Mononuclear cell (primary cell): Measurements from ENCODE around the gene CYSLTR2. TPM values are rescaled to one million over a fixed set of nuclear protein-coding genes. Genes with fewer than 3 reads are reported as not detected.
"Not testable (repeated sequence)": the region's sequence is repeated elsewhere in the genome, so short reads cannot be mapped to it uniquely, and the experiment has no call there.

Source experiments
- H3K27me3 ChIP-seq: 2 replicates; pipeline ENCODE4 v1.6.0; 2011; ENCODE audit warnings: low read length, control low read depth; ENCODE audit not compliant: insufficient read depth
- H3K4me1 ChIP-seq: 2 replicates; pipeline ENCODE4 v1.5.1; 2011; ENCODE audit warnings: mild to moderate bottlenecking, low read length, control low read depth; ENCODE audit not compliant: insufficient read depth
- H3K4me3 ChIP-seq: 2 replicates; pipeline ENCODE4 v1.5.1; 2011; ENCODE audit warnings: mild to moderate bottlenecking, low read length, moderate library complexity
- H3K9me3 ChIP-seq: 2 replicates; pipeline ENCODE4 v1.5.1; 2011; ENCODE audit warnings: low read depth, mild to moderate bottlenecking, control low read depth, low read length
- total RNA-seq: library from RNA; depleted of rRNA; stranded (reverse); fragments of >200 nt; gene quantifications from one replicate; pipeline ENCODE4 v1.2.3, GENCODE V29; 2012

CYSLTR2 gene
- total RNA-seq, 1 donor = 4.7 TPM

GRCh38 chr13:48656608-48657007, 2.9 kb downstream of the CYSLTR2 start:
- Histone ChIP-seq H3K4me3 (no peak overlapping the region), H3K9me3 (no peaks in the 10 kb centered on the region), H3K27me3 (no peaks in the 10 kb centered on the region), H3K4me1 (peaks cover 66% of the 10 kb centered on the region)

GRCh38 chr13:48660361-48661076, 6.8 kb downstream of the CYSLTR2 start:
- Histone ChIP-seq H3K9me3 (peaks cover 18% of the 10 kb centered on the region), H3K4me3 (no peak overlapping the region), H3K27me3 (no peaks in the 10 kb centered on the region), H3K4me1 (peaks cover 53% of the 10 kb centered on the region)

GRCh38 chr13:48661107-48661506, 7.4 kb downstream of the CYSLTR2 start:
- no peaks in the 10 kb centered on the region for H3K27me3 ChIP-seq
- no peak overlapping the region for H3K4me3 ChIP-seq
- peaks cover 53% of the 10 kb centered on the region for H3K4me1 ChIP-seq
- H3K9me3 ChIP-seq = peaks cover 24% of the 10 kb centered on the region

GRCh38 chr13:48662226-48662625, 8.5 kb downstream of the CYSLTR2 start:
- H3K4me3 ChIP-seq = no peak overlapping the region
- peaks cover 42% of the 10 kb centered on the region for H3K4me1 ChIP-seq
- peaks cover 31% of the 10 kb centered on the region for H3K9me3 ChIP-seq
- no peaks in the 10 kb centered on the region for H3K27me3 ChIP-seq

GRCh38 chr13:48667136-48667535, 13.4 kb downstream of the CYSLTR2 start:
- Histone ChIP-seq H3K4me1 (peaks cover 3% of the 10 kb centered on the region), H3K9me3 (peaks cover 38% of the 10 kb centered on the region), H3K4me3 (no peak overlapping the region), H3K27me3 (no peaks in the 10 kb centered on the region)

GRCh38 chr13:48671421-48671820, 17.7 kb downstream of the CYSLTR2 start:
- not testable (repeated sequence) for H3K4me3 ChIP-seq, H3K4me1 ChIP-seq, H3K27me3 ChIP-seq
- H3K9me3 ChIP-seq = peaks cover 11% of the 10 kb centered on the region

GRCh38 chr13:48675247-48675646, 21.5 kb downstream of the CYSLTR2 start:
- Histone ChIP-seq H3K9me3 (peaks cover 7% of the 10 kb centered on the region), H3K4me3 (no peak overlapping the region), H3K27me3 (no peaks in the 10 kb centered on the region), H3K4me1 (peaks cover 28% of the 10 kb centered on the region)

- H3K4me3 ChIP-seq = no peak overlapping the region
- no peaks in the 10 kb centered on the region for H3K9me3 ChIP-seq
- H3K27me3 ChIP-seq = no peaks in the 10 kb centered on the region
- peaks cover 45% of the 10 kb centered on the region for H3K4me1 ChIP-seq
Observed at GRCh38 chr13:48678316-48678715, 24.6 kb downstream of the CYSLTR2 start.

GRCh38 chr13:48679941-48680680, 26.4 kb downstream of the CYSLTR2 start:
- Histone ChIP-seq H3K27me3 (no peaks in the 10 kb centered on the region), H3K4me3 (no peak overlapping the region), H3K4me1 (peaks cover 45% of the 10 kb centered on the region), H3K9me3 (no peaks in the 10 kb centered on the region)

GRCh38 chr13:48680756-48681392, 27.1 kb downstream of the CYSLTR2 start:
- H3K9me3 ChIP-seq = no peaks in the 10 kb centered on the region
- peaks cover 45% of the 10 kb centered on the region for H3K4me1 ChIP-seq
- no peak overlapping the region for H3K4me3 ChIP-seq
- no peaks in the 10 kb centered on the region for H3K27me3 ChIP-seq

GRCh38 chr13:48681905-48682304, 28.2 kb downstream of the CYSLTR2 start:
- H3K4me3 ChIP-seq = no peak overlapping the region
- peaks cover 45% of the 10 kb centered on the region for H3K4me1 ChIP-seq
- no peaks in the 10 kb centered on the region for H3K9me3 ChIP-seq

GRCh38 chr13:48682436-48682835, 28.7 kb downstream of the CYSLTR2 start:
- no peak overlapping the region for H3K4me3 ChIP-seq
- H3K9me3 ChIP-seq = no peaks in the 10 kb centered on the region
- no peaks in the 10 kb centered on the region for H3K27me3 ChIP-seq
- H3K4me1 ChIP-seq = peaks cover 42% of the 10 kb centered on the region

More at GRCh38 chr13:48681905-48682304, 28.2 kb downstream of the CYSLTR2 start:
- no peaks in the 10 kb centered on the region for H3K27me3 ChIP-seq

GRCh38 chr13:48686636-48687210, 33.0 kb downstream of the CYSLTR2 start:
- Histone ChIP-seq H3K4me3 (no peak overlapping the region), H3K9me3 (no peaks in the 10 kb centered on the region), H3K27me3 (no peaks in the 10 kb centered on the region), H3K4me1 (peaks cover 8% of the 10 kb centered on the region)

GRCh38 chr13:48687249-48687648, 33.5 kb downstream of the CYSLTR2 start:
- Histone ChIP-seq H3K4me3 (no peak overlapping the region), H3K9me3 (no peaks in the 10 kb centered on the region), H3K4me1 (peaks cover 3% of the 10 kb centered on the region), H3K27me3 (no peaks in the 10 kb centered on the region)

- no peaks in the 10 kb centered on the region for H3K9me3 ChIP-seq
- no peaks in the 10 kb centered on the region for H3K4me1 ChIP-seq
- no peak overlapping the region for H3K4me3 ChIP-seq
- no peaks in the 10 kb centered on the region for H3K27me3 ChIP-seq
Observed at GRCh38 chr13:48693998-48694397, 40.3 kb downstream of the CYSLTR2 start.
